SJSA1 (cell line): ENCODE data around the gene UPK1B. TPM values are rescaled to one million over a fixed set of nuclear protein-coding genes. Genes with fewer than 3 reads are reported as not detected.
"Not testable (repeated sequence)": the region's sequence is repeated elsewhere in the genome, so short reads cannot be mapped to it uniquely, and the experiment has no call there.

Experiments used
- DNase-seq, 2 experiments: peaks; one replicate each; pipeline ENCODE4 v3.0.0-alpha.2; 2015 to 2020; ENCODE audit warnings: low spot score in 2 of 2, low read depth in 1 of 2
- H3K27ac ChIP-seq: fragments of 250-450 bp; sonication (Bioruptor Pico); 2 replicates; pipeline ENCODE4 v1.5.1; 2020; ENCODE audit warnings: mild to moderate bottlenecking, moderate library complexity
- H3K27me3 ChIP-seq: fragments of 250-450 bp; sonication (Bioruptor Pico); replicated peaks from 2 replicates; pipeline ENCODE4 v1.5.1; 2020; ENCODE audit warnings: mild to moderate bottlenecking, moderate library complexity
- H3K36me3 ChIP-seq: fragments of 250-450 bp; sonication (Bioruptor Pico); 2 replicates; pipeline ENCODE4 v1.5.1; 2020; ENCODE audit warnings: mild to moderate bottlenecking
- H3K4me1 ChIP-seq: fragments of 250-450 bp; sonication (Bioruptor Pico); replicated peaks from 2 replicates; pipeline ENCODE4 v1.6.1; 2021; ENCODE audit warnings: mild to moderate bottlenecking
- H3K4me3 ChIP-seq: fragments of 250-450 bp; sonication (Bioruptor Pico); 2 replicates; pipeline ENCODE4 v1.5.1; 2020; ENCODE audit warnings: mild to moderate bottlenecking
- H3K9me3 ChIP-seq: fragments of 250-450 bp; sonication (Bioruptor Pico); replicated peaks from 2 replicates; pipeline ENCODE4 v1.5.1; 2020; ENCODE audit warnings: mild to moderate bottlenecking
- total RNA-seq: library from RNA; depleted of rRNA; stranded (reverse); fragments of >200 nt; shearing (Covaris generic); gene quantifications from 2 replicates; pipeline ENCODE4 v1.2.3, GENCODE V29; 2014

Gene UPK1B
- total RNA-seq, 1 experiment from 2014 or later: 0.18 TPM

GRCh38 chr3:119156868-119157267 is 16.5 kb upstream of the UPK1B start:
- Histone ChIP-seq H3K4me1 (no peaks in the 10 kb centered on the region), H3K27ac (no peak overlapping the region), H3K36me3 (no peaks in the 10 kb centered on the region), H3K4me3 (no peak overlapping the region), H3K9me3 (no peaks in the 10 kb centered on the region), H3K27me3 (no peaks in the 10 kb centered on the region)
- no peak for DNase-seq

GRCh38 chr3:119157971-119158370 is 15.4 kb upstream of the UPK1B start:
- Histone ChIP-seq H3K4me1 (no peaks in the 10 kb centered on the region), H3K36me3 (no peaks in the 10 kb centered on the region), H3K27me3 (no peaks in the 10 kb centered on the region), H3K9me3 (no peaks in the 10 kb centered on the region), H3K27ac (no peak overlapping the region), H3K4me3 (no peak overlapping the region)
- DNase-seq: no peak

GRCh38 chr3:119160361-119160760 is 13.0 kb upstream of the UPK1B start:
- H3K36me3 ChIP-seq: no peaks in the 10 kb centered on the region
- no peaks in the 10 kb centered on the region for H3K27me3 ChIP-seq
- no peak overlapping the region for H3K27ac ChIP-seq
- no peak for DNase-seq
- no peaks in the 10 kb centered on the region for H3K9me3 ChIP-seq
- H3K4me1 ChIP-seq: no peaks in the 10 kb centered on the region
- no peak overlapping the region for H3K4me3 ChIP-seq

- no peak overlapping the region for H3K4me3 ChIP-seq
- no peaks in the 10 kb centered on the region for H3K9me3 ChIP-seq
- no peaks in the 10 kb centered on the region for H3K4me1 ChIP-seq
- H3K27ac ChIP-seq: no peak overlapping the region
- no peaks in the 10 kb centered on the region for H3K27me3 ChIP-seq
- no peaks in the 10 kb centered on the region for H3K36me3 ChIP-seq
- no peak for DNase-seq
Observed at GRCh38 chr3:119160815-119161214, 12.6 kb upstream of the UPK1B start.

- no peak for DNase-seq
Observed at GRCh38 chr3:119161240-119161639, 12.2 kb upstream of the UPK1B start.

GRCh38 chr3:119164745-119165144 is 8.7 kb upstream of the UPK1B start:
- H3K27ac ChIP-seq, H3K4me1 ChIP-seq, H3K27me3 ChIP-seq, DNase-seq, H3K9me3 ChIP-seq, H3K36me3 ChIP-seq, H3K4me3 ChIP-seq: not testable (repeated sequence)

More at GRCh38 chr3:119161240-119161639, 12.2 kb upstream of the UPK1B start:
- Histone ChIP-seq H3K27me3 (no peaks in the 10 kb centered on the region), H3K9me3 (no peaks in the 10 kb centered on the region), H3K27ac (no peak overlapping the region), H3K4me1 (no peaks in the 10 kb centered on the region), H3K36me3 (no peaks in the 10 kb centered on the region), H3K4me3 (no peak overlapping the region)

GRCh38 chr3:119170821-119171220 is 2.6 kb upstream of the UPK1B start:
- no peak overlapping the region for H3K27ac ChIP-seq
- H3K36me3 ChIP-seq: no peaks in the 10 kb centered on the region
- no peak overlapping the region for H3K4me3 ChIP-seq
- DNase-seq: no peak
- H3K9me3 ChIP-seq: no peaks in the 10 kb centered on the region
- no peaks in the 10 kb centered on the region for H3K4me1 ChIP-seq
- no peaks in the 10 kb centered on the region for H3K27me3 ChIP-seq

GRCh38 chr3:119175872-119176756 is 2.7 kb downstream of the UPK1B start:
- H3K4me1 ChIP-seq: peaks cover 8% of the 10 kb centered on the region; the same call in 1 of the 2 replicates
- H3K9me3 ChIP-seq: no peaks in the 10 kb centered on the region
- peak in 1 of 2 experiments; percentile 14 for DNase-seq
- no peak overlapping the region for H3K4me3 ChIP-seq
- H3K36me3 ChIP-seq: no peaks in the 10 kb centered on the region
- no peaks in the 10 kb centered on the region for H3K27me3 ChIP-seq
- 0 out of 2 replicates have a peak overlapping the region, but pooled peaks have one; percentile 1 for H3K27ac ChIP-seq

GRCh38 chr3:119176778-119177177 is 3.4 kb downstream of the UPK1B start:
- H3K4me1 ChIP-seq: peaks cover 13% of the 10 kb centered on the region
- H3K9me3 ChIP-seq: no peaks in the 10 kb centered on the region
- 0 out of 2 replicates have a peak overlapping the region, but pooled peaks have one; percentile 1 for H3K27ac ChIP-seq
- H3K4me3 ChIP-seq: no peak overlapping the region
- no peak for DNase-seq
- no peaks in the 10 kb centered on the region for H3K27me3 ChIP-seq
- no peaks in the 10 kb centered on the region for H3K36me3 ChIP-seq

- Histone ChIP-seq H3K9me3 (no peaks in the 10 kb centered on the region), H3K4me1 (peaks cover 18% of the 10 kb centered on the region), H3K27me3 (no peaks in the 10 kb centered on the region), H3K36me3 (no peaks in the 10 kb centered on the region), H3K4me3 (no peak overlapping the region), H3K27ac (no peak overlapping the region)
- no peak for DNase-seq
Observed at GRCh38 chr3:119177321-119177720, 3.9 kb downstream of the UPK1B start.

GRCh38 chr3:119181765-119182164 is 8.4 kb downstream of the UPK1B start:
- DNase-seq: peak in 1 of 2 experiments; percentile 49
- Histone ChIP-seq H3K4me1 (peaks cover 30% of the 10 kb centered on the region), H3K36me3 (no peaks in the 10 kb centered on the region), H3K27me3 (no peaks in the 10 kb centered on the region), H3K27ac (0 out of 2 replicates have a peak overlapping the region, but pooled peaks have one; percentile 21), H3K4me3 (no peak overlapping the region), H3K9me3 (no peaks in the 10 kb centered on the region)

GRCh38 chr3:119184111-119184510 is 10.7 kb downstream of the UPK1B start:
- Histone ChIP-seq H3K4me3 (no peak overlapping the region), H3K4me1 (peaks cover 37% of the 10 kb centered on the region), H3K36me3 (no peaks in the 10 kb centered on the region), H3K27ac (peak overlapping the region; percentile 53; the same call in 1 of the 2 replicates), H3K9me3 (no peaks in the 10 kb centered on the region), H3K27me3 (no peaks in the 10 kb centered on the region)
- DNase-seq: no peak

- H3K27ac ChIP-seq: peak overlapping the region; percentile 53
Observed at GRCh38 chr3:119184796-119185570, 11.6 kb downstream of the UPK1B start.

GRCh38 chr3:119187266-119187665 is 13.9 kb downstream of the UPK1B start:
- no peaks in the 10 kb centered on the region for H3K36me3 ChIP-seq
- no peaks in the 10 kb centered on the region for H3K27me3 ChIP-seq
- no peaks in the 10 kb centered on the region for H3K9me3 ChIP-seq
- DNase-seq: no peak
- peaks cover 28% of the 10 kb centered on the region for H3K4me1 ChIP-seq
- no peak overlapping the region for H3K27ac ChIP-seq
- no peak overlapping the region for H3K4me3 ChIP-seq

More at GRCh38 chr3:119184796-119185570, 11.6 kb downstream of the UPK1B start:
- Histone ChIP-seq H3K4me3 (no peak overlapping the region), H3K36me3 (no peaks in the 10 kb centered on the region), H3K27me3 (no peaks in the 10 kb centered on the region), H3K9me3 (no peaks in the 10 kb centered on the region), H3K4me1 (peaks cover 37% of the 10 kb centered on the region)
- peak in 1 of 2 experiments; percentile 56 for DNase-seq
